Stimulated activated CD8-positive, alpha-beta memory T cell treated with anti-CD3 and anti-CD28 coated beads, Interleukin-12 subunit alpha, Interleukin-12 subunit beta, amount 100 ng/mL, for 24 hours (primary cell): ENCODE data around the gene ALDH1A3.

ENCODE experiments used
- DNase-seq: peaks from one replicate; pipeline ENCODE4 v3.0.0-alpha.2; 2020; ENCODE audit errors: extremely low read depth

ALDH1A3 gene

DNA sequence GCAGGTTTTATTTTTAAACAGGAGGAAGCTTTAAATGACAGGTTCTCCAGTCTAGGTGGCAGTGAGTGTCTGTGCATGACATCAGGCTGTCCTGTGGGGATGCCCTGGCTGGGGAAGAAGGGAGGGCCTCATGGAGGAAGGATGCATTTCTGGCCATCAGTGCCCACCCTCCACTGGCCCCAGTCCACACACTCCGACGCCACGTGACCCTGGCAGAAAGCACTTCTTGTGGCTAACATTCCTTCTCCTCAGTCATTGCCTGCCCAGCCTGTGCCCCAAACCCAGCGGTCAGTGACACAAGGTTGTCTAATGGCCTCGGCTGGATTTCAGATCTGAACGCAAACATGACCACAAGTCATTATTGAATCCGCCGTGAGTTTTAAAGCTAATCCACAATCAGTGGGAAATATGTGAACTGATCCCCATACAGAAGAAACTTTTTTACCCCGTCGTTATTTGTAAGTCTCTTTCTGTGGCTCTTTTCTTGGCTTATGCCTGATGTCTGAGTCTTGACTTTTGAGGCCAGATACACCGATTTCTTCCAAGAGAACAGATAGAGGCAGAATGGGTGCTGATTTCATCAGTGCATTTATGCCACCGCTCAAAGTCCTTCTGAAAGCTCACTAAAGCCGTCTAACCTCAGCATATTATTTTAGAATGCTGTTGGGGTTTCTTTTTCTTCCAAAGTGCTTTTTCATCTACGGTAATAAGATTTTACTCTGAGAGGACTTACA lies 22.2 kb downstream of the ALDH1A3 start:
- DNase-seq = no peak

GRCh38 chr15:100902436-100903167 lies 23.0 kb downstream of the ALDH1A3 start:
- DNase-seq = no peak

DNA sequence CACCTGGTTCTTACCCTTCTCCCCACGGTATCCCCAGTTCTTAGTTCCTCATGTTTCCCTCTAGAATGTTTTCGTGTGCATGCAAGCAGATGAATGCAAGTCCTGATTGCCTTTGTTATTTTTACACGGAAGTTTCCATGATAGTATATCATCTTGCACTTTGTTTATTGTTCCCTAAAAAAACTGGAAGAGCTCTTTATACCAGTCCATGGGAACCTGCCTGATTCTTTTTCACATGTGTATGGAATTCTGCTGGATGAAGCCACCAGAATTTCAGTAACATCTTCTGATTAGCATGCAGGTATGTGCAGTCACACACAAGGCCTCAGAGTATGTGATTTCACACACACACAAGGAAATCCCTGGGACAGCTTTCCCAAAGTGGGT lies 23.5 kb downstream of the ALDH1A3 start:
- no peak for DNase-seq

DNA sequence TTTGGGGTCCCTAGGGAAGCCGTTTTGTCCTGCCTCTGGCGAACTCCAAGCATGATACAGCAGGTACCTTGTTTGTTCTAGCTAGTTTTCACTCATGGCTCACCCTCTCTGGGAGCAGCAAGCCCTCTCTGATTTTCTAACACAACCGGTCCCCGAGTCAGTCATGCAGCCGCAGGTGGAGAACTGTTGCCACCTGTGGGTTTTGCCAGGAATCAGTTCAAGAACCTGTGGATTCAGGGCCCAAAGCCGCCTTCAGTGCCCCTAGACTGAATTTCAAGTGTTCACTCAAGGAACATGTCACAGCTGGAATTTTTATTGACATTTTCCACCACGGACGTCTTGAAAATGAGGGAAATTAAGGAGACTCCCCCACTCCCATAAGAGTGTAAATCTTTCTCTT lies 26.2 kb downstream of the ALDH1A3 start:
- no peak for DNase-seq

GRCh38 chr15:100908466-100908865 lies 28.8 kb downstream of the ALDH1A3 start:
- DNase-seq = no peak

- DNase-seq = no peak
Observed at GRCh38 chr15:100909565-100909964, 29.9 kb downstream of the ALDH1A3 start.

- no peak for DNase-seq
Observed at GRCh38 chr15:100909989-100910955, 30.6 kb downstream of the ALDH1A3 start.

DNA sequence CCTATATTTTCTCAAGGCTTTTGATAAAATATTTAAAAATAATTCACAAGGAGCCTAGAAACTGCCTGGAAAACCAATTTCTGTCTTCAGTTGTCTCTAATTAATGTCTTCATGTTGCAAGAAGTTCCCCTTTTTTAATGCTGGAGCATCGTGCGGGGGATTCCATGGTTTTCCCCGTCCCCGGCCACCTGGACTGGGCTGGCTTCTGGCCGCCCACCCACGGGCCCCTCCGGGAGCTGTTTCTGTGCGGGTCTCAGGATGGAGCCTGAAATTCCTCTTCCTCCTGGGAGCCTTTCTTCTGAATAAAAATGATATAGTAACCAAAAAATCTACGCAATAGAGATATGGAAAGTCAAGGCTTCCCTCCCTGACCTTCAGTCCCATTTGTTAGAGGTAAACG lies 31.5 kb downstream of the ALDH1A3 start:
- no peak for DNase-seq

DNA sequence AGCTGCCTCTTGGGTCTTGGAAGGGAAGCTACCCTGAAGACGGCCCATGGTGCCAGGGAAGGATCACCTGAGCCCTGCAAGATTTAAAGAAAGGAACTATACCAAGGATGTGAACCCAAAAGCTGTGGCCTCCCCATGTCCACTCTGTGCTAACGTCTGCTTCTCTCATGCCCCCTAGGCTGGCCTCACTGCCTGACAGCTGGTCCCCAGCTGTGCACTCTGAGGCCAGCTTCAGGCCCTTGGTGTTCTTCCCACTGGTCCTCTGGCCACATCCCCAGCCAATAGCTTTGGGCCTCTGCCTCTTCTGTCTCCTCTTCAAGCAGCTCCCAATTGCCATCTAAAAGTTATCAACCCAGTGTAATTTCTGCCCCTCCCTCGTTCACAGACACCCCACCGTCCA lies 34.3 kb downstream of the ALDH1A3 start:
- DNase-seq = no peak

GRCh38 chr15:100914876-100915275 lies 35.2 kb downstream of the ALDH1A3 start:
- no peak for DNase-seq

- DNase-seq = peak; percentile 30
Observed at GRCh38 chr15:100918034-100918689, 38.5 kb downstream of the ALDH1A3 start.

GRCh38 chr15:100918690-100919480 lies 39.3 kb downstream of the ALDH1A3 start, which contains the start of gene LRRK1:
Gene LRRK1 (plus strand): TSS chr15:100919357. CDS start chr15:100924633, 5,276 bp downstream.
- DNase-seq = no peak

GRCh38 chr15:100919481-100920405 lies 40.1 kb downstream of the ALDH1A3 start:
- no peak for DNase-seq

DNA sequence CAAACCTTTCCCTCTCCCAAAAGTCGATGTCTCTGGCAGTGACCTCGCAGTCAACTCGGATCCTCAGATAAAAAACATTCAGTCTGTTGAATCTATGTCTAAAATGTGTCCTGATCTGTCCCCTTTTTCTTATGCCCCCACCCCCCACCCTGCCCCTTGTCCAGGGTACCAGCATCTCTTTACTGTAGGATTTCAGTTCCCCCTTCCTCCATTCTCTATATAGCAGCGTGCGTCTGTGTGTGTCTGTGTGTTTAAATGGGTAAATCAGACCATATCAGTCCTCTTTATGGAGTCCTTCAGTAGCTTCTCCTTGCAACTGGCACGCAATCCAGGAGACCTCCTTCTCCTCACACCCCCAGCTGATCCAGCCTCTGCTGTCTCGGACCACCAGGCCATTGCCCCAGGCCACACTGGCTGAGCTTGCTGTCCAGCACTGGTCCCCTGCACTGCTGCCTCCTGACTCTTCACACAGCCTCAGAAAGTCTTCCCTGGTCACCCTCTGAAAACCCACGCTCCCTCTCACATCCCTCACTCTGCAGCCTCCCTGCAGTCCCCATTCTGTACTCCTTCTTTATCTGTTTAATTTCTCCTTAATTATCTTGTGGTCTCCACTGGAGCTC lies 41.0 kb downstream of the ALDH1A3 start:
- no peak for DNase-seq

GRCh38 chr15:100922192-100923040 lies 42.8 kb downstream of the ALDH1A3 start:
- DNase-seq = no peak

- DNase-seq = no peak
Observed at GRCh38 chr15:100923076-100923475, 43.4 kb downstream of the ALDH1A3 start.

DNA sequence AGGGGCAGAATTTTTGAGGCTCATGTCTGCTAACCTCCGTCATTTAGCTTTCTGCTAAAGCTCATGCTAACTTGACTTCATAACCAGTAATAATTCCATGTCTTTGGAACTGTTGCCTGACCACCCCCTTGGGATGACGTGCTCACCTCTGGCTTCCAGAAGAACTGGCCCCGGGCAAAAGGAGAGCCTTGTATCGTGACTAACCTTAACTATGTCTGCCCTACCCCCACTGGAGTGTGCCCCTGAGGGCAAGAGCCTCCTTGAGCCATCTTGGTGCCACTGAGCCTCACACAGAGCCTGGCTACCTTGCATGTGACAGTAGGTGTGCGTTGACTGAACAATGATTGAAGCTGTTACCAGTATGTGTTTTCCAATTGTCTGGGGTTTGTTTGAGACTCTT lies 44.3 kb downstream of the ALDH1A3 start:
- no peak for DNase-seq

- DNase-seq = no peak
Observed at GRCh38 chr15:100924436-100924835, 44.8 kb downstream of the ALDH1A3 start.
